ENCODE measurements around the gene RAPGEF1.
A peak's percentile ranks its signal among the peaks of the same experiment; 100 is the strongest.
"Not testable (repeated sequence)": the region's sequence is repeated elsewhere in the genome, so short reads cannot be mapped to it uniquely, and the experiment has no call there.

The RAPGEF1 gene

GRCh38 chr9:131554087-131554842 lies 185.6 kb downstream of the RAPGEF1 start:
- DNase-seq = no peak

- no peak for DNase-seq
Observed at GRCh38 chr9:131552030-131552429, 187.8 kb downstream of the RAPGEF1 start.

GRCh38 chr9:131550465-131550864 lies 189.4 kb downstream of the RAPGEF1 start:
- not testable (repeated sequence) for DNase-seq

GRCh38 chr9:131549186-131549585 lies 190.7 kb downstream of the RAPGEF1 start:
- DNase-seq = not testable (repeated sequence)

- DNase-seq = no peak
Observed at GRCh38 chr9:131546336-131547084, 193.4 kb downstream of the RAPGEF1 start.

- DNase-seq = no peak
Observed at GRCh38 chr9:131545786-131546335, 194.0 kb downstream of the RAPGEF1 start.

- no peak for DNase-seq
Observed at GRCh38 chr9:131545003-131545785, 194.7 kb downstream of the RAPGEF1 start, which contains the start of gene PRRT1B. PRRT1B (plus strand) TSS chr9:131545523; CDS start chr9:131545616, 93 bp downstream.

GRCh38 chr9:131543141-131543540 lies 196.7 kb downstream of the RAPGEF1 start:
- DNase-seq = no peak

- peak; percentile 56 for DNase-seq
Observed at GRCh38 chr9:131539223-131539923, 200.5 kb downstream of the RAPGEF1 start.

GRCh38 chr9:131537946-131538345 lies 201.9 kb downstream of the RAPGEF1 start:
- DNase-seq = no peak

- DNase-seq = peak; percentile 22
Observed at GRCh38 chr9:131534721-131535237, 205.1 kb downstream of the RAPGEF1 start.

- DNase-seq = peak; percentile 65
Observed at GRCh38 chr9:131530920-131531832, 208.7 kb downstream of the RAPGEF1 start, which contains the start of gene UCK1. UCK1 (minus strand) TSS chr9:131531263; CDS start chr9:131531174, 89 bp downstream.

- DNase-seq = no peak
Observed at GRCh38 chr9:131530546-131530919, 209.3 kb downstream of the RAPGEF1 start.

- no peak for DNase-seq
Observed at GRCh38 chr9:131529597-131530545, 210.0 kb downstream of the RAPGEF1 start.

GRCh38 chr9:131528886-131529505 lies 210.9 kb downstream of the RAPGEF1 start:
- DNase-seq = no peak

- no peak for DNase-seq
Observed at GRCh38 chr9:131528186-131528585, 211.7 kb downstream of the RAPGEF1 start.

All from central memory CD4-positive, alpha-beta T cell (primary cell).